B cell (primary cell): ENCODE results near the gene SNCB.

ENCODE experiments used
- CTCF ChIP-seq: fragments of 200-600 bp; IDR thresholded peaks from one replicate; pipeline ENCODE4 v1.8.0; 2022; ENCODE audit warnings: antibody characterized with exemption, mild to moderate bottlenecking
- EZH2 ChIP-seq: IDR thresholded peaks from 2 replicates; pipeline ENCODE4 v1.6.1; 2012; ENCODE audit warnings: borderline replicate concordance, low read depth, mild to moderate bottlenecking, moderate library complexity, low read length; ENCODE audit not compliant: insufficient read depth, poor library complexity, severe bottlenecking

GRCh38 chr5:176675676-176676360, 45.5 kb upstream of the SNCB start:
- TF ChIP-seq CTCF: no peak
- TF ChIP-seq EZH2: no peak
